PC-9 (cell line): Measurements from ENCODE around the gene LSM12.

Experiments used
- CTCF ChIP-seq: fragments of 200-600 bp; sonication (generic); conservative IDR thresholded peaks from 2 replicates; pipeline ENCODE4 v1.6.1; 2017; ENCODE audit warnings: mixed run types, antibody characterized with exemption, mild to moderate bottlenecking, moderate library complexity
- EZH2 ChIP-seq: fragments of 200-600 bp; sonication (generic); IDR thresholded peaks from 2 replicates; pipeline ENCODE4 v1.8.0; 2017; ENCODE audit warnings: antibody characterized with exemption, low read depth

GRCh38 chr17:44085908-44086307, 19.4 kb upstream of the LSM12 start:
- no peak for TF ChIP-seq CTCF
- no peak for TF ChIP-seq EZH2
